Measurements from ENCODE around the gene ADARB2.

ADARB2 gene

GRCh38 chr10:1308962-1309616, 428.2 kb downstream of the ADARB2 start:
- DNase-seq (ENCODE audit: low read depth): no peak

- DNase-seq (ENCODE audit: low read depth): no peak
These were observed 429.0 kb downstream of the ADARB2 start for GRCh38 chr10:1308173-1308961.

GRCh38 chr10:1301143-1301542, 436.2 kb downstream of the ADARB2 start:
- no peak for DNase-seq (ENCODE audit: low read depth)

GRCh38 chr10:1300218-1300617, 437.1 kb downstream of the ADARB2 start:
- DNase-seq (ENCODE audit: low read depth): no peak

GRCh38 chr10:1299041-1299726, 438.1 kb downstream of the ADARB2 start:
- no peak for DNase-seq (ENCODE audit: low read depth)

GRCh38 chr10:1297566-1298301, 439.6 kb downstream of the ADARB2 start:
- no peak for DNase-seq (ENCODE audit: low read depth)

GRCh38 chr10:1295756-1296480, 441.4 kb downstream of the ADARB2 start:
- no peak for DNase-seq (ENCODE audit: low read depth)

- no peak for DNase-seq (ENCODE audit: low read depth)
These were observed 442.6 kb downstream of the ADARB2 start for GRCh38 chr10:1294748-1295147.

GRCh38 chr10:1293636-1294435, 443.5 kb downstream of the ADARB2 start:
- no peak for DNase-seq (ENCODE audit: low read depth)

- no peak for DNase-seq (ENCODE audit: low read depth)
These were observed 444.2 kb downstream of the ADARB2 start for GRCh38 chr10:1293157-1293556.

- DNase-seq (ENCODE audit: low read depth): no peak
These were observed 444.7 kb downstream of the ADARB2 start for GRCh38 chr10:1292611-1293031.

- no peak for DNase-seq (ENCODE audit: low read depth)
These were observed 445.9 kb downstream of the ADARB2 start for GRCh38 chr10:1291178-1292090.

GRCh38 chr10:1290071-1290471, 447.3 kb downstream of the ADARB2 start:
- DNase-seq (ENCODE audit: low read depth): no peak

- DNase-seq (ENCODE audit: low read depth): no peak
These were observed 447.7 kb downstream of the ADARB2 start for GRCh38 chr10:1289591-1289990.

- no peak for DNase-seq (ENCODE audit: low read depth)
These were observed 449.3 kb downstream of the ADARB2 start for GRCh38 chr10:1287971-1288401.

GRCh38 chr10:1287487-1287886, 449.8 kb downstream of the ADARB2 start:
- DNase-seq (ENCODE audit: low read depth): no peak

- DNase-seq (ENCODE audit: low read depth): no peak
These were observed 453.2 kb downstream of the ADARB2 start for GRCh38 chr10:1284076-1284475.

GRCh38 chr10:1281405-1281782, 455.9 kb downstream of the ADARB2 start:
- no peak for DNase-seq (ENCODE audit: low read depth)
